Measurements from ENCODE around the gene ST6GALNAC5. TPM values are rescaled to one million over a fixed set of nuclear protein-coding genes. Genes with fewer than 3 reads are reported as not detected.

The ST6GALNAC5 gene
- total and polyA plus RNA-seq, 10 of the 15 experiments (the other 5 are each of a cell fraction or from before 2014, with no cell fraction given) = under 0.01 to 1.8 (median 0.07) TPM; not detected in 6

GRCh38 chr1:76949503-76949902, 82.2 kb downstream of the ST6GALNAC5 start (continued):
- no peak for TF ChIP-seq CUX1 (IDR thresholded peaks at IDR 0.05; ENCODE audit: insufficient replicate concordance, low read depth, low read length)
- no peak for TF ChIP-seq ZNF207 (IDR thresholded peaks at IDR 0.05; ENCODE audit: borderline replicate concordance)
- TF ChIP-seq ZNF622 (IDR thresholded peaks at IDR 0.05) = no peak
- TF ChIP-seq PBX3 (IDR thresholded peaks at IDR 0.05; ENCODE audit: insufficient replicate concordance, low read depth, low read length) = no peak
- TF ChIP-seq IRF5 (IDR thresholded peaks at IDR 0.05; ENCODE audit: borderline replicate concordance) = no peak
- TF ChIP-seq BCLAF1 (IDR thresholded peaks at IDR 0.05) = no peak
- TF ChIP-seq FOXK2 (IDR thresholded peaks at IDR 0.05) = no peak
- TF ChIP-seq NFIC (IDR thresholded peaks at IDR 0.05; ENCODE audit: low read depth, low read length) = no peak
- no peak for TF ChIP-seq USF1 (IDR thresholded peaks at IDR 0.05; ENCODE audit: borderline replicate concordance, extremely low read length, insufficient read depth, low read depth, low read length)
- no peak for TF ChIP-seq FOXM1 (IDR thresholded peaks at IDR 0.05; ENCODE audit: low read depth, low read length)
- no peak for TF ChIP-seq EGR1 (IDR thresholded peaks at IDR 0.05; ENCODE audit: borderline replicate concordance in 1 of 2, low read depth in 2 of 2, low read length in 2 of 2)
